ENCODE data around the gene AGBL4.

AGBL4 gene

GRCh38 chr1:49166031-49166430 lies 857.7 kb downstream of the AGBL4 start:
- no peak for DNase-seq (ENCODE audit: extremely low read depth, low read depth)
- TF ChIP-seq CTCF (IDR thresholded peaks at IDR 0.05; ENCODE audit: low read depth, low read length), result no peak

DNA sequence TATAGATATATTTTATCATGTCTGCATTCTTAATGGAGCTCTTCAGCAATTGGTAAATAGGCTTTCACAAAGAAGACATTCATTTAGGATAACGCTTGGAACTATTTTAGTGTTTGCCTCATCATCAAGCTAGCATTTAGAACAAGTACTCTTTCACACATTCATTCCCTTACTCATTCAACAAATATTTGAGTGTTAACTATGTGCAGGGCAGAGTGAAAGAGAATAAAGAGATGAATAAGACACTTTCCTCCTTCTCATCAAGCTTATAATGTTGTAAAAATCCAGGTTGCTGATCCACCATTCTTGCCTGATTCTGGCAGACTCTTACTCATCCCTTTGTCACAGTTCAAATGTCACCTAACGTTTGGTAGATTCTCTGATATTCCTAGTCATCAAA lies 860.7 kb downstream of the AGBL4 start:
- TF ChIP-seq CTCF (IDR thresholded peaks at IDR 0.05; ENCODE audit: low read depth, low read length), result no peak
- no peak for DNase-seq (ENCODE audit: extremely low read depth, low read depth)

DNA sequence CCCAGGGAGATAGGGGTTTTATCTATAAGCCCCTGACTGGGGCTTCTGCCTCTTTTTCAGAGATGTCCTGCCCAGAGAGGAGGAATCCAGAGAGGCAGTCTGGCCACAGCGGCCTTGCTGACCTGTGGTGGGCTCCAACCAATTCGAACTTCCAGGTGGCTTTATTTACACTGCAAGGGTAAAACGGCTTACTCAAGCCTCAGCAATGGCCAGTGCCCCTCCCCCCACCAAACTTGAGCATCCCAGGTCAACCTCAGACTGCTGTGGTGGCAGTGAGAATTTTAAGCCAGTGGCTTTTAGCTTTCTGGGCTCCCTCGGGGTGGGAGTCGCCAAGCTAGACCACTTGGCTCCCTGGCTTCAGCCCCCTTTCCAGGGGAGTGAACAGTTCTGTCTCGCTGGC lies 863.1 kb downstream of the AGBL4 start:
- TF ChIP-seq CTCF (IDR thresholded peaks at IDR 0.05; ENCODE audit: low read depth, low read length), result no peak
- no peak for DNase-seq (ENCODE audit: extremely low read depth, low read depth)

- TF ChIP-seq CTCF (IDR thresholded peaks at IDR 0.05; ENCODE audit: low read depth, low read length), result no peak
- DNase-seq (ENCODE audit: extremely low read depth, low read depth), result no peak
Measured at GRCh38 chr1:49136738-49137251, 887.0 kb downstream of the AGBL4 start.

- no peak for TF ChIP-seq CTCF (IDR thresholded peaks at IDR 0.05; ENCODE audit: low read depth, low read length)
- DNase-seq (ENCODE audit: extremely low read depth, low read depth), result no peak
Measured at GRCh38 chr1:49125746-49126145, 898.0 kb downstream of the AGBL4 start.

DNA sequence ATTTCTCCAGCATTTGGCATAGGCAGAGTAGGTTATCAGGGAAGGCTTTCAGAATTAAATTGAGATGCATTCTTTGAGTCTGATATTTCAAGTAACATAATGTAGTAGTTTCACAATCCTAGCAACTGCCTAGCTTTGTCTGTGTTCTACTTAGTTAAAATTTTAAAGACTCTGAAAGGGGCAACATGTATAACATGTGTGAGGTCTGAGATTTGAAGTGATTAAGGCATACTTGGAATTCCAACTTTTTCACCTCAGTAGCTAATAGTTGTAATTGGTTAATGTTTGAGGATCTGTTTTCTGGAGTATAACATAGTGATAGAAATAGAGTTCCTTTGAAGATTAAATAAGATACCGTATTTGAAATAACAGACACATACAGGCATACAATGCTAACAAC lies 911.8 kb downstream of the AGBL4 start:
- no peak for DNase-seq (ENCODE audit: extremely low read depth, low read depth)
- TF ChIP-seq CTCF (IDR thresholded peaks at IDR 0.05; ENCODE audit: low read depth, low read length), result no peak

GRCh38 chr1:49106445-49106844 lies 917.3 kb downstream of the AGBL4 start:
- TF ChIP-seq CTCF (IDR thresholded peaks at IDR 0.05; ENCODE audit: low read depth, low read length), result no peak

More at GRCh38 chr1:49106445-49106844, 917.3 kb downstream of the AGBL4 start:
- no peak for DNase-seq (ENCODE audit: extremely low read depth, low read depth)

Data from AG09319 (cell line).